IgD-negative memory B cell (primary cell): ENCODE data around the gene IRF1. TPM values are rescaled to one million over a fixed set of nuclear protein-coding genes. Genes with fewer than 3 reads are reported as not detected.
A peak's percentile ranks its signal among the peaks of the same experiment; 100 is the strongest.
"Not testable (repeated sequence)": the region's sequence is repeated elsewhere in the genome, so short reads cannot be mapped to it uniquely, and the experiment has no call there.

Experiments
- H3K27ac Mint-ChIP-seq, 3 donors: one replicate each; pipeline ENCODE4 v1.8.0; 2020 to 2022; ENCODE audit warnings: mild to moderate bottlenecking in 3 of 3, mixed read lengths in 3 of 3, moderate library complexity in 1 of 3
- H3K27me3 Mint-ChIP-seq: one replicate; pipeline ENCODE4 v1.8.0; 2021; ENCODE audit warnings: mixed read lengths
- H3K36me3 Mint-ChIP-seq: one replicate; pipeline ENCODE4 v1.8.0; 2020; ENCODE audit warnings: mild to moderate bottlenecking, mixed read lengths
- H3K4me1 Mint-ChIP-seq, 3 donors: one replicate each; pipeline ENCODE4 v1.8.0; 2020 to 2022; ENCODE audit warnings: mixed read lengths in 3 of 3, mild to moderate bottlenecking in 1 of 3
- H3K4me3 Mint-ChIP-seq, 4 donors: one replicate each; pipeline ENCODE4 v1.8.0; 2020 to 2022; ENCODE audit warnings: mild to moderate bottlenecking in 4 of 4, mixed read lengths in 4 of 4, moderate library complexity in 3 of 4
- H3K9me3 Mint-ChIP-seq, 3 donors: one replicate each; pipeline ENCODE4 v1.8.0; 2020 to 2021; ENCODE audit warnings: mixed read lengths in 3 of 3, mild to moderate bottlenecking in 1 of 3
- polyA plus RNA-seq: library from polyadenylated mRNA; unstranded; fragments of 300-500 nt; fragmentation: Illumina TruSeq; gene quantifications from one replicate; pipeline ENCODE4 v1.2.3, GENCODE V29; 2021

Gene IRF1
- polyA plus RNA-seq, 1 donor from 2014 or later = 207 TPM

GRCh38 chr5:132445930-132446329 is 44.6 kb downstream of the IRF1 start:
- Mint-ChIP-seq H3K4me1 (peaks cover 40 to 54% (median 48%) of the 10 kb centered on the region in 3 donors), H3K27me3 (no peaks in the 10 kb centered on the region), H3K27ac (no peak overlapping the region), H3K9me3 (no peaks in the 10 kb centered on the region), H3K36me3 (peaks cover 9% of the 10 kb centered on the region), H3K4me3 (peak overlapping the region in 1 of 4 donors; percentile 60)

GRCh38 chr5:132445640-132445923 is 45.0 kb downstream of the IRF1 start:
- H3K9me3 Mint-ChIP-seq = no peaks in the 10 kb centered on the region
- H3K36me3 Mint-ChIP-seq = peaks cover 10% of the 10 kb centered on the region
- no peaks in the 10 kb centered on the region for H3K27me3 Mint-ChIP-seq
- no peak overlapping the region for H3K27ac Mint-ChIP-seq
- H3K4me3 Mint-ChIP-seq = peak overlapping the region in 1 of 4 donors; percentile 60
- peaks cover 43 to 55% (median 50%) of the 10 kb centered on the region in 3 donors for H3K4me1 Mint-ChIP-seq

- H3K4me1 Mint-ChIP-seq = peaks cover 46 to 55% (median 50%) of the 10 kb centered on the region in 3 donors
- H3K36me3 Mint-ChIP-seq = peaks cover 10% of the 10 kb centered on the region
- no peaks in the 10 kb centered on the region for H3K9me3 Mint-ChIP-seq
- peak overlapping the region in 2 of 3 donors; percentile 37 to 80 for H3K27ac Mint-ChIP-seq
- H3K4me3 Mint-ChIP-seq = peak overlapping the region in 1 of 4 donors; percentile 59
- H3K27me3 Mint-ChIP-seq = no peaks in the 10 kb centered on the region
These were observed 45.5 kb downstream of the IRF1 start for GRCh38 chr5:132444841-132445639.

GRCh38 chr5:132444061-132444460 is 46.5 kb downstream of the IRF1 start:
- Mint-ChIP-seq H3K27ac (peak overlapping the region in 1 of 3 donors; percentile 80), H3K4me1 (peaks cover 46 to 58% (median 58%) of the 10 kb centered on the region in 3 donors), H3K4me3 (no peak overlapping the region), H3K27me3 (no peaks in the 10 kb centered on the region), H3K36me3 (peaks cover 10% of the 10 kb centered on the region), H3K9me3 (no peaks in the 10 kb centered on the region)

GRCh38 chr5:132439521-132440089 is 51.0 kb downstream of the IRF1 start:
- H3K9me3 Mint-ChIP-seq = no peaks in the 10 kb centered on the region
- H3K27ac Mint-ChIP-seq = no peak overlapping the region
- H3K4me3 Mint-ChIP-seq = no peak overlapping the region
- peaks cover 3% of the 10 kb centered on the region for H3K36me3 Mint-ChIP-seq
- H3K27me3 Mint-ChIP-seq = no peaks in the 10 kb centered on the region
- peaks cover 36 to 60% (median 43%) of the 10 kb centered on the region in 3 donors for H3K4me1 Mint-ChIP-seq

- peaks cover 6% of the 10 kb centered on the region for H3K36me3 Mint-ChIP-seq
- H3K27me3 Mint-ChIP-seq = no peaks in the 10 kb centered on the region
- no peaks in the 10 kb centered on the region for H3K9me3 Mint-ChIP-seq
- H3K27ac Mint-ChIP-seq = peak overlapping the region in 1 of 3 donors; percentile 84
- no peak overlapping the region for H3K4me3 Mint-ChIP-seq
- H3K4me1 Mint-ChIP-seq = peaks cover 39 to 62% (median 47%) of the 10 kb centered on the region in 3 donors
These were observed 51.7 kb downstream of the IRF1 start for GRCh38 chr5:132438917-132439316.

GRCh38 chr5:132438267-132438645 is 52.3 kb downstream of the IRF1 start:
- Mint-ChIP-seq H3K4me1 (peaks cover 39 to 62% (median 46%) of the 10 kb centered on the region in 3 donors), H3K27ac (peak overlapping the region; percentile 19 to 63 (median 50))
- not testable (repeated sequence) for H3K9me3 Mint-ChIP-seq, H3K27me3 Mint-ChIP-seq, H3K36me3 Mint-ChIP-seq, H3K4me3 Mint-ChIP-seq

GRCh38 chr5:132437604-132438266 is 52.8 kb downstream of the IRF1 start:
- Mint-ChIP-seq H3K4me3 (peak overlapping the region in 3 of 4 donors; percentile 16 to 87 (median 70)), H3K27ac (peak overlapping the region; percentile 19 to 91 (median 50)), H3K36me3 (peaks cover 6% of the 10 kb centered on the region), H3K4me1 (peaks cover 44 to 63% (median 46%) of the 10 kb centered on the region in 3 donors), H3K27me3 (no peaks in the 10 kb centered on the region), H3K9me3 (no peaks in the 10 kb centered on the region)

- Mint-ChIP-seq H3K27me3 (no peaks in the 10 kb centered on the region), H3K9me3 (no peaks in the 10 kb centered on the region), H3K27ac (peak overlapping the region; percentile 19 to 91 (median 36)), H3K4me1 (peaks cover 46 to 64% (median 47%) of the 10 kb centered on the region in 3 donors), H3K4me3 (peak overlapping the region in 3 of 4 donors; percentile 28 to 70 (median 38)), H3K36me3 (peaks cover 4% of the 10 kb centered on the region)
These were observed 53.6 kb downstream of the IRF1 start for GRCh38 chr5:132436936-132437335.

- peak overlapping the region in 2 of 3 donors; percentile 39 to 84 for H3K27ac Mint-ChIP-seq
- H3K4me3 Mint-ChIP-seq = peak overlapping the region in 1 of 4 donors; percentile 8
- no peaks in the 10 kb centered on the region for H3K27me3 Mint-ChIP-seq
- peaks cover 50 to 72% (median 55%) of the 10 kb centered on the region in 3 donors for H3K4me1 Mint-ChIP-seq
- H3K9me3 Mint-ChIP-seq = no peaks in the 10 kb centered on the region
- H3K36me3 Mint-ChIP-seq = peaks cover 3% of the 10 kb centered on the region
These were observed 54.7 kb downstream of the IRF1 start for GRCh38 chr5:132435886-132436285.

- H3K4me1 Mint-ChIP-seq = peaks cover 52 to 75% (median 55%) of the 10 kb centered on the region in 3 donors
- H3K27me3 Mint-ChIP-seq = no peaks in the 10 kb centered on the region
- H3K9me3 Mint-ChIP-seq = no peaks in the 10 kb centered on the region
- H3K36me3 Mint-ChIP-seq = peaks cover 3% of the 10 kb centered on the region
- H3K4me3 Mint-ChIP-seq = no peak overlapping the region
- H3K27ac Mint-ChIP-seq = peak overlapping the region in 2 of 3 donors; percentile 68 to 84
These were observed 55.1 kb downstream of the IRF1 start for GRCh38 chr5:132435447-132435846.

- no peaks in the 10 kb centered on the region for H3K9me3 Mint-ChIP-seq
- peaks cover 3% of the 10 kb centered on the region for H3K36me3 Mint-ChIP-seq
- peaks cover 57 to 81% (median 61%) of the 10 kb centered on the region in 3 donors for H3K4me1 Mint-ChIP-seq
- peak overlapping the region in 1 of 4 donors; percentile 13 for H3K4me3 Mint-ChIP-seq
- peak overlapping the region; percentile 3 to 76 (median 68) for H3K27ac Mint-ChIP-seq
- H3K27me3 Mint-ChIP-seq = no peaks in the 10 kb centered on the region
These were observed 55.9 kb downstream of the IRF1 start for GRCh38 chr5:132434416-132435286.

GRCh38 chr5:132433141-132433540 is 57.4 kb downstream of the IRF1 start:
- Mint-ChIP-seq H3K36me3 (peaks cover 3% of the 10 kb centered on the region), H3K4me1 (peaks cover 66 to 84% (median 71%) of the 10 kb centered on the region in 3 donors), H3K27me3 (no peaks in the 10 kb centered on the region), H3K27ac (peak overlapping the region in 2 of 3 donors; percentile 59 to 83), H3K4me3 (peak overlapping the region in 1 of 4 donors; percentile 16), H3K9me3 (no peaks in the 10 kb centered on the region)

GRCh38 chr5:132431632-132432031 is 58.9 kb downstream of the IRF1 start:
- Mint-ChIP-seq H3K27ac (peak overlapping the region; percentile 44 to 67 (median 59)), H3K36me3 (peaks cover 3% of the 10 kb centered on the region), H3K9me3 (no peaks in the 10 kb centered on the region), H3K4me3 (peak overlapping the region in 3 of 4 donors; percentile 22 to 80 (median 79)), H3K4me1 (peaks cover 68 to 85% (median 71%) of the 10 kb centered on the region in 3 donors), H3K27me3 (no peaks in the 10 kb centered on the region)
